DND-41 (cell line): Measurements from ENCODE around the gene CSN1S1.

ENCODE experiments used
- EZH2 ChIP-seq: IDR thresholded peaks from 3 replicates; pipeline ENCODE4 v1.6.1; 2012; ENCODE audit warnings: borderline replicate concordance, low read depth, mild to moderate bottlenecking, moderate library complexity, low read length, inconsistent platforms; ENCODE audit not compliant: severe bottlenecking
- TF ChIP-seq, protein P1 (sequence below): IDR thresholded peaks from 2 replicates; pipeline ENCODE4 v1.5.1; 2012; ENCODE audit warnings: borderline replicate concordance, low read length, moderate library complexity, mild to moderate bottlenecking; ENCODE audit not compliant: poor library complexity, severe bottlenecking; ENCODE audit errors: extremely low read depth

DNA sequence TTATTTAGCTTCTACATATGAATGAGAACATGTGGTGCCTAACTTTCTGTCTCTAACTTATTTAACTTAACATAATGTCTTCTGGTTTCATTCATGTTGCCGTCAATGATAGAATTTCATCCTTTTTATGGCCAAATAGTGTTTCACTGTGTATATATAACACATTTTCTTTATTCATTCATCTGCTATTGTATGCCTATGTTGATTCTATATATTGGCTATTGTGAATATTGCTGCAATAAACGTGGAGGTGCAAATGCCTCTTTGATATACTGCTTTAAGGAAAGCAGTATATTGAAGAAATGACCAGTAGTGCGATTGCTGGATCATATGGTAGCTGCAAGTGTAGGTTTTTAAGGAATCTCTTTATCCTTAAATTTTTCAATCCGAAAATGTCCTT, 10.0 kb upstream of the CSN1S1 start:
- TF ChIP-seq EZH2 = no peak
- TF ChIP-seq, protein P1, sequence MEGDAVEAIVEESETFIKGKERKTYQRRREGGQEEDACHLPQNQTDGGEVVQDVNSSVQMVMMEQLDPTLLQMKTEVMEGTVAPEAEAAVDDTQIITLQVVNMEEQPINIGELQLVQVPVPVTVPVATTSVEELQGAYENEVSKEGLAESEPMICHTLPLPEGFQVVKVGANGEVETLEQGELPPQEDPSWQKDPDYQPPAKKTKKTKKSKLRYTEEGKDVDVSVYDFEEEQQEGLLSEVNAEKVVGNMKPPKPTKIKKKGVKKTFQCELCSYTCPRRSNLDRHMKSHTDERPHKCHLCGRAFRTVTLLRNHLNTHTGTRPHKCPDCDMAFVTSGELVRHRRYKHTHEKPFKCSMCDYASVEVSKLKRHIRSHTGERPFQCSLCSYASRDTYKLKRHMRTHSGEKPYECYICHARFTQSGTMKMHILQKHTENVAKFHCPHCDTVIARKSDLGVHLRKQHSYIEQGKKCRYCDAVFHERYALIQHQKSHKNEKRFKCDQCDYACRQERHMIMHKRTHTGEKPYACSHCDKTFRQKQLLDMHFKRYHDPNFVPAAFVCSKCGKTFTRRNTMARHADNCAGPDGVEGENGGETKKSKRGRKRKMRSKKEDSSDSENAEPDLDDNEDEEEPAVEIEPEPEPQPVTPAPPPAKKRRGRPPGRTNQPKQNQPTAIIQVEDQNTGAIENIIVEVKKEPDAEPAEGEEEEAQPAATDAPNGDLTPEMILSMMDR = no peak
